SIG-M5 treated with dmso at 0.1 percent for 504 hours (cell line): Measurements from ENCODE around the gene CYP2E1.
"Not testable (repeated sequence)": the region's sequence is repeated elsewhere in the genome, so short reads cannot be mapped to it uniquely, and the experiment has no call there.

Source experiments
- DNase-seq: peaks from one replicate; lab custom pipeline; 2025; ENCODE audit not compliant: unreplicated experiment; lab: John Stamatoyannopoulos, UW

Gene CYP2E1

GRCh38 chr10:133569801-133570200, 42.6 kb downstream of the CYP2E1 start:
- not testable (repeated sequence) for DNase-seq

GRCh38 chr10:133572055-133572454, 44.9 kb downstream of the CYP2E1 start:
- not testable (repeated sequence) for DNase-seq

- DNase-seq = not testable (repeated sequence)
Measured at GRCh38 chr10:133573460-133573859, 46.3 kb downstream of the CYP2E1 start.

GRCh38 chr10:133577037-133577436, 49.9 kb downstream of the CYP2E1 start:
- DNase-seq = not testable (repeated sequence)
